Prostate gland (tissue), 2 donors: ENCODE results near the gene XG. TPM values are rescaled to one million over a fixed set of nuclear protein-coding genes. Genes with fewer than 3 reads are reported as not detected.

Experiments
- DNase-seq: peaks from one replicate; pipeline ENCODE4 v3.0.0-alpha.2; 2019; ENCODE audit warnings: low spot score
- H3K27ac ChIP-seq, 2 donors: fragments of 200-600 bp; sonication (generic); 2 replicates each; pipeline ENCODE4 v1.5.1; 2017 to 2019
- H3K27me3 ChIP-seq: fragments of 200-600 bp; sonication (generic); replicated peaks from 2 replicates; pipeline ENCODE4 v1.5.1; 2019; ENCODE audit not compliant: insufficient read depth
- H3K36me3 ChIP-seq, 2 donors: fragments of 200-600 bp; sonication (generic); 1 replicate in 1 of 2; 2 replicates in 1 of 2; pipeline versions ENCODE4 v1.5.1 to v1.8.1; 2017 to 2019
- H3K4me1 ChIP-seq: fragments of 200-600 bp; sonication (generic); replicated peaks from 2 replicates; pipeline ENCODE4 v1.5.1; 2019
- H3K4me3 ChIP-seq, 2 donors: fragments of 200-600 bp; sonication (generic); 2 replicates each; pipeline ENCODE4 v1.5.1; 2017 to 2019
- H3K9me3 ChIP-seq: fragments of 200-600 bp; sonication (generic); 2 replicates; pipeline ENCODE4 v1.5.1; 2017
- CTCF ChIP-seq, 4 experiments: fragments of 200-600 bp in 2 of 4; fragments of 450-650 bp in 2 of 4; sonication (generic) in 2 of 4; IDR thresholded peaks; 1 replicate in 3 of 4; 2 replicates in 1 of 4; pipeline ENCODE4 v1.5.1; 2016 to 2019; ENCODE audit warnings: antibody characterized with exemption in 4 of 4, mild to moderate bottlenecking in 2 of 4, moderate library complexity in 2 of 4
- POLR2A ChIP-seq: fragments of 450-650 bp; IDR thresholded peaks from one replicate; pipeline ENCODE4 v1.6.1; 2016; ENCODE audit warnings: antibody characterized with exemption, mild to moderate bottlenecking
- POLR2AphosphoS5 ChIP-seq: sonication (generic); formaldehyde crosslinking; IDR thresholded peaks from one replicate; pipeline ENCODE4 v1.6.1; 2017; ENCODE audit warnings: antibody characterized with exemption
- WGBS: methylation state at CpG from one replicate; pipeline ENCODE4 v1.1.5; 2018; 5-methylcytosine and 5-hydroxymethylcytosine counted together
- intact Hi-C: fragments of 100-400 bp; cut with DNase I; formaldehyde crosslinking; loops from one replicate; pipeline ENCODE4 v1.14.2; 2022
- total RNA-seq, 2 donors: library from RNA; depleted of rRNA; stranded (reverse); fragments of >200 nt; gene quantifications; one replicate each; pipeline ENCODE4 v1.1.0, GENCODE V29; 2016

XG gene
- total RNA-seq, 2 donors from 2014 or later: 2.5 to 6.9 TPM

DNA sequence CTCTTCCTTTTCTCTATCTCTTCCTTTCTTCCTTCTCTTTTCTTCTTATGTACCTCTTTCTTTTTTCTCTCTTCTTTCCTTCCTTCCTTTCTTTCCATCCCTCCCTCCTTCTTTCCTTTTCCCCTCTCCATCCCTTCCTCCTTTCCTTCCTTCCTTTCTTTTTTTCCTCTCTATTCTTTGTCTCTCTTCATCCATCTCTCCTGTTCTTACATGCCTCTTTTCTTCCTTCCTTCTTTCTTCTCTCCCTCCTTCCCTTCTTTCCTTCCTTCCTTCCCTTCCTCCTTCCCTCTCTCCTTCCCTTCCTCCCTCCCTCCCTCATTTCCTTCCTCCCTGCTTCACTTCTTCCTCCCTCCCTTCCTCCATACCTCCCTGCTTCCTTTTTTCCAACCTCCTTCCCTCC, 19.2 kb upstream of the XG start:
- intact Hi-C loops: no loop called here
- Histone ChIP-seq H3K4me1 (no peaks in the 10 kb centered on the region), H3K27ac (no peak overlapping the region), H3K9me3 (no peaks in the 10 kb centered on the region), H3K36me3 (peaks cover 0 to 10% of the 10 kb centered on the region in 2 donors), H3K4me3 (no peak overlapping the region), H3K27me3 (no peaks in the 10 kb centered on the region)
- TF ChIP-seq POLR2AphosphoS5 (no peak), POLR2A (no peak), CTCF (IDR thresholded peaks at IDR 0.05) (no peak)
- no peak for DNase-seq

DNA sequence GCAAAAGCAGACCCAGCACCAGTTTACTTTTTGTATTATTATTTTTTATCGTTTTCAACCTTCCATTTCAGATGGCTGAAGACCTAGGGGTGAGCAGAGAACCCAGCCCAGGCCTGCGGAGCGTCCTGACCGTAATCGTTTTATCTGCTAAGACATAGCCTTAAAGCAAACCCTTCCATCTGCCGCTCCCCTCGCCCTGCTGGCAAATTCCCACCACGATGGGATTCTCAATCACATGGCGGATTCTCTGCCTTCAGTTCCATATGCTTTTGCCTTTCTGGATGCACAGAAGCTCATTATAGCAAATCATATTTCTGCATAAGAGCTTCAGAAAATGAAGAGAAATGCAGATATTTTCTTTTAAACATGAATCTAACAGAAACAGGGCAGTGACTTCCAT, 18.6 kb upstream of the XG start:
- 93% methylated on average over 9 of the region's 9 CpGs for WGBS
- Histone ChIP-seq H3K27me3 (no peaks in the 10 kb centered on the region), H3K27ac (no peak overlapping the region), H3K4me3 (no peak overlapping the region), H3K4me1 (no peaks in the 10 kb centered on the region), H3K36me3 (peaks cover 0 to 10% of the 10 kb centered on the region in 2 donors), H3K9me3 (no peaks in the 10 kb centered on the region)
- DNase-seq: no peak
- TF ChIP-seq POLR2A (no peak), CTCF (IDR thresholded peaks at IDR 0.05) (no peak), POLR2AphosphoS5 (no peak)
- intact Hi-C loops: no loop called here

GRCh38 chrX:2735270-2735669, 16.6 kb upstream of the XG start:
- 94% methylated on average over 4 of the region's 4 CpGs for WGBS
- no peak for TF ChIP-seq POLR2AphosphoS5
- TF ChIP-seq CTCF (IDR thresholded peaks at IDR 0.05): no peak
- TF ChIP-seq POLR2A: no peak
- no peak for DNase-seq
- Histone ChIP-seq H3K27me3 (no peaks in the 10 kb centered on the region), H3K27ac (no peak overlapping the region), H3K9me3 (no peaks in the 10 kb centered on the region), H3K36me3 (peaks cover 0 to 2% of the 10 kb centered on the region in 2 donors), H3K4me3 (no peak overlapping the region), H3K4me1 (no peaks in the 10 kb centered on the region)
- intact Hi-C loops: no loop called here

DNA sequence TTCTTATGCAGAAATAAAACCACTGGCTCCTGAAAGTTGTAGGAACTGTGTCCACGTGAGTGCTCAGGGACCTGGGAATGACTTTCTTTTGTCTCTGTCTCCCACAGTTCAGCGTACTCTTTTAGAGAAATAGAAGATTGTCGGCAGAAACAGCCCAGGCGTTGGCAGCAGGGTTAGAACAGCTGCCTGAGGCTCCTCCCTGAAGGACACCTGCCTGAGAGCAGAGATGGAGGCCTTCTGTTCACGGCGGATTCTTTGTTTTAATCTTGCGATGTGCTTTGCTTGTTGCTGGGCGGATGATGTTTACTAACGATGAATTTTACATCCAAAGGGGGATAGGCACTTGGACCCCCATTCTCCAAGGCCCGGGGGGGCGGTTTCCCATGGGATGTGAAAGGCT, 11.2 kb upstream of the XG start:
- peaks cover 5% of the 10 kb centered on the region in 2 donors for H3K36me3 ChIP-seq
- intact Hi-C loops: no loop called here

More for the DNA sequence above, 11.2 kb upstream of the XG start:
- 91% methylated on average over 11 of the region's 11 CpGs for WGBS
- H3K27me3 ChIP-seq: no peaks in the 10 kb centered on the region
- no peaks in the 10 kb centered on the region for H3K4me1 ChIP-seq
- TF ChIP-seq POLR2AphosphoS5: no peak
- no peak for TF ChIP-seq CTCF (IDR thresholded peaks at IDR 0.05)
- no peak for TF ChIP-seq POLR2A
- no peak overlapping the region for H3K4me3 ChIP-seq
- H3K9me3 ChIP-seq: no peaks in the 10 kb centered on the region
- H3K27ac ChIP-seq: no peak overlapping the region
- DNase-seq: no peak
